GM12891 (cell line): ENCODE data around the gene LCN1.

ENCODE experiments used
- PAX5 ChIP-seq: IDR thresholded peaks from 2 replicates; pipeline ENCODE4 v1.6.1; 2011; ENCODE audit warnings: low read length, moderate library complexity, mild to moderate bottlenecking; ENCODE audit not compliant: insufficient read depth, severe bottlenecking
- POLR2A ChIP-seq: IDR thresholded peaks from 2 replicates; pipeline ENCODE4 v1.6.1; 2011; ENCODE audit warnings: low read depth, low read length, control low read depth
- POLR2AphosphoS5 ChIP-seq: IDR thresholded peaks from 2 replicates; pipeline ENCODE4 v1.6.1; 2011; ENCODE audit warnings: low read depth, low read length, control low read depth
- POU2F2 ChIP-seq: IDR thresholded peaks from 2 replicates; pipeline ENCODE4 v1.6.1; 2011; ENCODE audit warnings: low read depth, mild to moderate bottlenecking, control low read depth, low read length, moderate library complexity
- SPI1 ChIP-seq: IDR thresholded peaks from 2 replicates; pipeline ENCODE4 v1.6.1; 2011; ENCODE audit warnings: low read depth, low read length, control low read depth
- TAF1 ChIP-seq: IDR thresholded peaks from 2 replicates; pipeline ENCODE4 v1.6.1; 2011; ENCODE audit warnings: low read depth, low read length, control low read depth

GRCh38 chr9:135551031-135551430, 29.8 kb downstream of the LCN1 start:
- TF ChIP-seq POLR2A (no peak), POLR2AphosphoS5 (no peak), PAX5 (no peak), POU2F2 (no peak), TAF1 (no peak), SPI1 (no peak)
